GM12873 (cell line): ENCODE results near the gene SLAMF8.
A peak's percentile ranks its signal among the peaks of the same experiment; 100 is the strongest.

Experiments used
- TF ChIP-seq, protein P1 (sequence below): IDR thresholded peaks from 2 replicates; pipeline ENCODE4 v1.5.1; 2012; ENCODE audit warnings: low read depth, mild to moderate bottlenecking, moderate library complexity, low read length, control low read depth; ENCODE audit not compliant: insufficient read depth; ENCODE audit errors: missing control alignments

SLAMF8 gene

DNA sequence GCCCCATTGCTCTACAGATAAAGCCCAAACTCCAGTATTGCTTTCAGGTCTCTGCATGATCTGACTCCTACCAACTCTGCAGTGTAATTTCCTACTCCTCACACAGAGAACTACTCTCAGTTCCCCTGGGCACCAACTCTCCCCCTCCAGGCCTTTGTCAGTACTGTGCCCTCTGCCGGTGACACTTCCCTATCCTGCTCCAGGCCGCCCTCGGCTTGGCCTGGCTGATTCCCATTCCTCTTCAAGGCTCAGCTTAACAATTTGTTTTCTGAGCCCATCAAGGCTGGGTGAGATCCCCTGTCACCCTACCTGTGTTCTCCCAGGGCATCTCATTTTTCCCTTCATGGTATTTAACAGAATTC is 2.6 kb downstream of the SLAMF8 start:
- TF ChIP-seq, protein P1, sequence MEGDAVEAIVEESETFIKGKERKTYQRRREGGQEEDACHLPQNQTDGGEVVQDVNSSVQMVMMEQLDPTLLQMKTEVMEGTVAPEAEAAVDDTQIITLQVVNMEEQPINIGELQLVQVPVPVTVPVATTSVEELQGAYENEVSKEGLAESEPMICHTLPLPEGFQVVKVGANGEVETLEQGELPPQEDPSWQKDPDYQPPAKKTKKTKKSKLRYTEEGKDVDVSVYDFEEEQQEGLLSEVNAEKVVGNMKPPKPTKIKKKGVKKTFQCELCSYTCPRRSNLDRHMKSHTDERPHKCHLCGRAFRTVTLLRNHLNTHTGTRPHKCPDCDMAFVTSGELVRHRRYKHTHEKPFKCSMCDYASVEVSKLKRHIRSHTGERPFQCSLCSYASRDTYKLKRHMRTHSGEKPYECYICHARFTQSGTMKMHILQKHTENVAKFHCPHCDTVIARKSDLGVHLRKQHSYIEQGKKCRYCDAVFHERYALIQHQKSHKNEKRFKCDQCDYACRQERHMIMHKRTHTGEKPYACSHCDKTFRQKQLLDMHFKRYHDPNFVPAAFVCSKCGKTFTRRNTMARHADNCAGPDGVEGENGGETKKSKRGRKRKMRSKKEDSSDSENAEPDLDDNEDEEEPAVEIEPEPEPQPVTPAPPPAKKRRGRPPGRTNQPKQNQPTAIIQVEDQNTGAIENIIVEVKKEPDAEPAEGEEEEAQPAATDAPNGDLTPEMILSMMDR: peak; percentile 67

- TF ChIP-seq, protein P1: no peak
Observed at GRCh38 chr1:159829822-159830465, 3.3 kb downstream of the SLAMF8 start.

- TF ChIP-seq, protein P1: no peak
Observed at GRCh38 chr1:159830722-159831121, 4.0 kb downstream of the SLAMF8 start.

DNA sequence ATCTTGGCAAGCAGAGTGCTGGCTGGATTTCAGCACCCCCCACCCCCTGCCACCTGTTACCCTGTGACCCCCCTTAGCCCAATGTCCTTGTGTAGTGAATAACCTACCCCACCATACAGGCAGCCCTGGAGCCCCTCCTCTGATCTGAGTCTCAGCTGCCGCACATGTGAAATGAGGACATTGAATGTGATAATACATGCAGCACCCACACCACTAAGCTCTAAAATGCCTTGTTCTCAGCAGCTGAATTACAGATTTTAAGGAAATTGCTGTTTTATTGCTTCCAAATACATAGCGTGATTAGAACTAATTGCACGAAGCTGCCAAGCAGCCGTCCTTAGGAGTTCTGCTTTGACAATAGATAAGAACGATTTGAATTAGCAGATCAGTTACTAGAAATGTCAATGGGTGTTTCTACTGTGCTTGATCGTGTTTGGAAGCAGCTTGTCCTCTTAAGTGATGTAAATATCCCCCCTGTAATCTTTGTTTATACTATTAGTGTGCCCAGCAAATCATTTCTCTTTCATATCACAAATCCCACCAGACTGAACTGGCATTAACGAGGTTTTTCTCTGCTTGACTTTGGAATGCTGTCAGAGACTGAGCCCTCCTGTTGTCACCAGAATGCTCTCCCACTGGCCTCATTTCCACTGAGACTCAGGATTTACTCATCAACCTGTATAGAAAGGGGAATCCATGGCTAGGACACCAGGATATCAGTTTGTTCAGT is 4.9 kb downstream of the SLAMF8 start:
- TF ChIP-seq, protein P1: no peak

GRCh38 chr1:159832309-159832708 is 5.6 kb downstream of the SLAMF8 start:
- TF ChIP-seq, protein P1: no peak

GRCh38 chr1:159835356-159835755 is 8.7 kb downstream of the SLAMF8 start:
- TF ChIP-seq, protein P1: no peak

GRCh38 chr1:159835862-159836525 is 9.3 kb downstream of the SLAMF8 start:
- TF ChIP-seq, protein P1: peak; percentile 16
